Measurements from ENCODE around the gene SELENOF. TPM values are rescaled to one million over a fixed set of nuclear protein-coding genes. Genes with fewer than 3 reads are reported as not detected.

Gene SELENOF
- total RNA-seq, 2 donors from 2014 or later = 68.8 to 94.0 TPM

GRCh38 chr1:86888327-86888726, 25.6 kb downstream of the SELENOF start:
- Histone ChIP-seq H3K4me1 (ENCODE audit: control insufficient read depth in 1 of 2, low read depth in 2 of 2) (peaks cover 14 to 18% of the 10 kb centered on the region in 2 donors), H3K9me3 (no peaks in the 10 kb centered on the region), H3K4me3 (no peak overlapping the region), H3K27ac (no peak overlapping the region), H3K36me3 (no peaks in the 10 kb centered on the region), H3K27me3 (replicated peaks; ENCODE audit: insufficient read depth) (no peaks in the 10 kb centered on the region)
- ATAC-seq (ENCODE audit: insufficient number of reproducible peaks, low FRiP score, low read depth) (no peak), DNase-seq (ENCODE audit: low spot score) (no peak)
- TF ChIP-seq CTCF (IDR thresholded peaks at IDR 0.05) = no peak

GRCh38 chr1:86887479-86888162, 26.3 kb downstream of the SELENOF start:
- DNase-seq (ENCODE audit: low spot score) = no peak
- H3K27ac ChIP-seq = no peak overlapping the region
- no peaks in the 10 kb centered on the region for H3K36me3 ChIP-seq
- no peak for TF ChIP-seq CTCF (IDR thresholded peaks at IDR 0.05)
- H3K27me3 ChIP-seq (replicated peaks; ENCODE audit: insufficient read depth) = no peaks in the 10 kb centered on the region
- H3K4me1 ChIP-seq (ENCODE audit: control insufficient read depth in 1 of 2, low read depth in 2 of 2) = peaks cover 14 to 18% of the 10 kb centered on the region in 2 donors
- H3K9me3 ChIP-seq = no peaks in the 10 kb centered on the region
- no peak for ATAC-seq (ENCODE audit: insufficient number of reproducible peaks, low FRiP score, low read depth)
- H3K4me3 ChIP-seq = no peak overlapping the region

- no peak for TF ChIP-seq CTCF (IDR thresholded peaks at IDR 0.05)
- Histone ChIP-seq H3K9me3 (no peaks in the 10 kb centered on the region), H3K27me3 (replicated peaks; ENCODE audit: insufficient read depth) (no peaks in the 10 kb centered on the region), H3K4me1 (ENCODE audit: control insufficient read depth in 1 of 2, low read depth in 2 of 2) (no peaks in the 10 kb centered on the region), H3K36me3 (peaks cover 6% of the 10 kb centered on the region), H3K4me3 (no peak overlapping the region), H3K27ac (no peak overlapping the region)
- no peak for DNase-seq (ENCODE audit: low spot score)
- ATAC-seq (ENCODE audit: insufficient number of reproducible peaks, low FRiP score, low read depth) = no peak
Measured at GRCh38 chr1:86875722-86876121, 38.2 kb downstream of the SELENOF start.

- no peaks in the 10 kb centered on the region for H3K9me3 ChIP-seq
- H3K4me1 ChIP-seq (ENCODE audit: control insufficient read depth in 1 of 2, low read depth in 2 of 2) = peaks cover 6 to 10% of the 10 kb centered on the region in 2 donors
- no peaks in the 10 kb centered on the region for H3K27me3 ChIP-seq (replicated peaks; ENCODE audit: insufficient read depth)
- TF ChIP-seq CTCF (IDR thresholded peaks at IDR 0.05) = no peak
- no peak for ATAC-seq (ENCODE audit: insufficient number of reproducible peaks, low FRiP score, low read depth)
- DNase-seq (ENCODE audit: low spot score) = no peak
- H3K36me3 ChIP-seq = peaks cover 3% of the 10 kb centered on the region
- no peak overlapping the region for H3K4me3 ChIP-seq
- H3K27ac ChIP-seq = no peak overlapping the region
Measured at GRCh38 chr1:86872086-86872485, 41.8 kb downstream of the SELENOF start.

- no peak for ATAC-seq (ENCODE audit: insufficient number of reproducible peaks, low FRiP score, low read depth)
- no peak for TF ChIP-seq CTCF (IDR thresholded peaks at IDR 0.05)
- Histone ChIP-seq H3K27me3 (replicated peaks; ENCODE audit: insufficient read depth) (no peaks in the 10 kb centered on the region), H3K9me3 (no peaks in the 10 kb centered on the region), H3K27ac (no peak overlapping the region), H3K4me3 (no peak overlapping the region), H3K4me1 (ENCODE audit: control insufficient read depth in 1 of 2, low read depth in 2 of 2) (peaks cover 6 to 10% of the 10 kb centered on the region in 2 donors), H3K36me3 (no peaks in the 10 kb centered on the region)
- no peak for DNase-seq (ENCODE audit: low spot score)
Measured at GRCh38 chr1:86871001-86871400, 42.9 kb downstream of the SELENOF start.

All from thoracic aorta (tissue), 2 donors.